ENCODE results near the gene POLR3GL.

GRCh38 chr1:145926686-145927062, 37.8 kb upstream of the POLR3GL start:
- TF ChIP-seq CTCF (IDR thresholded peaks at IDR 0.05) (no peak), POLR2A (IDR thresholded peaks at IDR 0.05) (no peak)

Measured in body of pancreas (tissue), 4 donors.